H1 (cell line): ENCODE results near the gene CS. TPM values are rescaled to one million over a fixed set of nuclear protein-coding genes. Genes with fewer than 3 reads are reported as not detected.

Experiments used
- CTCF ChIA-PET: fragments of 300-600 bp; sonication (Branson Sonifier 250); formaldehyde crosslinking; loops from one replicate; lab custom pipeline; 2021; ENCODE audit not compliant: partially characterized antibody; lab: Charles Lee
- POLR2A ChIA-PET: fragments of 300-600 bp; sonication (Branson Sonifier 250); formaldehyde crosslinking; loops from one replicate; lab custom pipeline; 2021; ENCODE audit warnings: inconsistent platforms; ENCODE audit not compliant: partially characterized antibody; lab: Charles Lee
- DNase-seq, 2 experiments: peaks; one replicate each; pipeline versions ENCODE4 v3.0.0 to v3.0.0-alpha.2; 2010 to 2022; ENCODE audit warnings: low spot score in 2 of 2, low read depth in 1 of 2, mixed read lengths in 1 of 2
- FAIRE-seq: peaks from 2 replicates; lab custom pipeline; 2011; peaks lifted over from hg19 to GRCh38; lab: Jason Lieb, UNC
- H2AFZ ChIP-seq: 2 replicates; pipeline ENCODE4 v1.8.1; 2012; ENCODE audit warnings: low read length, inconsistent platforms
- H2AK5ac ChIP-seq: 2 replicates; pipeline ENCODE4 v1.6.1; 2013; ENCODE audit warnings: low read depth, low read length
- H2BK120ac ChIP-seq: replicated peaks from 2 replicates; pipeline ENCODE3; 2013; ENCODE audit warnings: low read depth, low read length, inconsistent platforms
- H2BK12ac ChIP-seq: 2 replicates; pipeline ENCODE4 v1.6.1; 2013; ENCODE audit warnings: low read depth, low read length
- H2BK15ac ChIP-seq: 2 replicates; pipeline ENCODE4 v1.6.1; 2013; ENCODE audit warnings: low read length
- H2BK20ac ChIP-seq: 2 replicates; pipeline ENCODE4 v1.6.1; 2013; ENCODE audit warnings: low read length
- H2BK5ac ChIP-seq: 2 replicates; pipeline ENCODE4 v1.6.1; 2013; ENCODE audit warnings: low read depth, low read length
- H3K14ac ChIP-seq: 2 replicates; pipeline ENCODE4 v1.6.1; 2013; ENCODE audit warnings: inconsistent platforms; ENCODE audit not compliant: insufficient read length
- H3K18ac ChIP-seq: 2 replicates; pipeline ENCODE4 v1.6.1; 2013; ENCODE audit warnings: low read length; ENCODE audit errors: extremely low read depth
- H3K23ac ChIP-seq: 2 replicates; pipeline ENCODE4 v1.6.1; 2013; ENCODE audit warnings: inconsistent platforms; ENCODE audit not compliant: insufficient read length
- H3K23me2 ChIP-seq: 2 replicates; pipeline ENCODE4 v1.6.1; 2013; ENCODE audit warnings: low read depth, low read length
- H3K27ac ChIP-seq: 2 replicates; pipeline ENCODE4 v1.6.1; 2011; ENCODE audit warnings: low read depth, low read length, inconsistent platforms
- H3K27me3 ChIP-seq, 4 experiments: replicated peaks in 1 of 4; 1 replicate in 1 of 4; 2 replicates in 3 of 4; pipeline versions ENCODE4 v1.6.1 to v1.8.1; 2011 to 2013; ENCODE audit warnings: low read length in 3 of 4, mild to moderate bottlenecking in 3 of 4, inconsistent platforms in 2 of 4, mixed read lengths in 2 of 4, moderate library complexity in 1 of 4; ENCODE audit not compliant: control insufficient read depth in 3 of 4, insufficient read depth in 3 of 4; ENCODE audit errors: extremely low read depth in 1 of 4
- H3K36me3 ChIP-seq, 4 experiments: 2 replicates each; pipeline versions ENCODE4 v1.6.1 to v1.8.1; 2011 to 2013; ENCODE audit warnings: mild to moderate bottlenecking in 4 of 4, low read length in 3 of 4, moderate library complexity in 2 of 4, control low read depth in 1 of 4, inconsistent platforms in 1 of 4; ENCODE audit not compliant: insufficient read depth in 4 of 4, control insufficient read depth in 2 of 4
- H3K4ac ChIP-seq: replicated peaks from 2 replicates; pipeline ENCODE3; 2013; ENCODE audit warnings: low read length, low read depth, mixed read lengths, inconsistent platforms; ENCODE audit not compliant: insufficient read length
- H3K4me1 ChIP-seq, 4 experiments: replicated peaks in 1 of 4; 1 replicate in 1 of 4; 2 replicates in 3 of 4; pipeline versions ENCODE4 v1.6.1 to v1.8.1; 2011 to 2013; ENCODE audit warnings: low read length in 3 of 4, inconsistent platforms in 2 of 4, mixed read lengths in 1 of 4; ENCODE audit not compliant: insufficient read depth in 4 of 4, control insufficient read depth in 3 of 4
- H3K4me2 ChIP-seq, 2 experiments: 2 replicates each; pipeline versions ENCODE4 v1.6.1 to v1.8.1; 2011 to 2013; ENCODE audit warnings: low read depth in 2 of 2, low read length in 2 of 2, control low read depth in 1 of 2, inconsistent platforms in 1 of 2, mild to moderate bottlenecking in 1 of 2; ENCODE audit not compliant: insufficient read depth in 1 of 2
- H3K4me3 ChIP-seq, 4 experiments: fragments of 200-600, 300-600 bp in 1 of 4; sonication (generic), shearing (Covaris generic), sonication (Bioruptor Twin) in 1 of 4; 2 replicates each; pipeline versions ENCODE4 v1.5.1 to v1.8.1; 2011 to 2016; ENCODE audit warnings: low read length in 4 of 4, low read depth in 3 of 4, control low read depth in 2 of 4, inconsistent platforms in 2 of 4, mild to moderate bottlenecking in 2 of 4, mixed read lengths in 1 of 4, moderate library complexity in 1 of 4; ENCODE audit not compliant: insufficient read depth in 2 of 4; ENCODE audit errors: extremely low read depth in 1 of 4
- H3K56ac ChIP-seq: replicated peaks from 2 replicates; pipeline ENCODE3; 2013; ENCODE audit warnings: low read depth, mild to moderate bottlenecking, mixed read lengths, low read length, inconsistent platforms; ENCODE audit not compliant: insufficient read length
- H3K79me1 ChIP-seq: 2 replicates; pipeline ENCODE4 v1.6.1; 2013; ENCODE audit warnings: low read depth, low read length, control low read depth
- H3K79me2 ChIP-seq, 2 experiments: 2 replicates each; pipeline versions ENCODE4 v1.6.1 to v1.8.1; 2012 to 2013; ENCODE audit warnings: low read length in 2 of 2, mild to moderate bottlenecking in 2 of 2, inconsistent platforms in 1 of 2; ENCODE audit not compliant: insufficient read depth in 2 of 2, control insufficient read depth in 1 of 2
- H3K9ac ChIP-seq, 4 experiments: replicated peaks in 1 of 4; 1 replicate in 1 of 4; 2 replicates in 3 of 4; pipeline versions ENCODE4 v1.6.1 to v1.8.1; 2011 to 2013; ENCODE audit warnings: low read depth in 3 of 4, low read length in 3 of 4, control low read depth in 2 of 4, mild to moderate bottlenecking in 2 of 4, moderate library complexity in 2 of 4, inconsistent platforms in 1 of 4; ENCODE audit errors: extremely low read depth in 1 of 4
- H3K9me3 ChIP-seq, 2 experiments: 2 replicates each; pipeline versions ENCODE4 v1.6.1 to v1.8.1; 2012 to 2013; ENCODE audit warnings: mild to moderate bottlenecking in 2 of 2, moderate library complexity in 2 of 2, control low read depth in 1 of 2, inconsistent platforms in 1 of 2, low read depth in 1 of 2, low read length in 1 of 2, mixed read lengths in 1 of 2; ENCODE audit not compliant: insufficient read depth in 2 of 2
- H4K20me1 ChIP-seq, 2 experiments: replicated peaks in 1 of 2; 2 replicates each; pipeline versions ENCODE3 to v1.8.1; 2011 to 2013; ENCODE audit warnings: inconsistent platforms in 2 of 2, low read length in 2 of 2, mild to moderate bottlenecking in 1 of 2; ENCODE audit not compliant: insufficient read depth in 2 of 2, control insufficient read depth in 1 of 2
- H4K5ac ChIP-seq: 2 replicates; pipeline ENCODE4 v1.6.1; 2013; ENCODE audit warnings: low read length, low read depth, mixed read lengths, inconsistent platforms; ENCODE audit not compliant: insufficient read length
- H4K8ac ChIP-seq: 2 replicates; pipeline ENCODE4 v1.8.0; 2013; ENCODE audit warnings: mild to moderate bottlenecking, moderate library complexity, low read length, inconsistent platforms; ENCODE audit not compliant: insufficient read depth; ENCODE audit errors: extremely low read depth
- H4K91ac ChIP-seq: replicated peaks from 2 replicates; pipeline ENCODE3; 2013; ENCODE audit warnings: low read length, mixed read lengths, inconsistent platforms; ENCODE audit not compliant: insufficient read length
- BACH1 ChIP-seq: IDR thresholded peaks from 2 replicates; pipeline ENCODE4 v1.6.1; 2012; ENCODE audit warnings: low read length, improper control_type of control experiment
- CEBPB ChIP-seq: IDR thresholded peaks from 2 replicates; pipeline ENCODE4 v1.6.1; 2012; ENCODE audit warnings: low read depth, low read length
- FOSL1 ChIP-seq: IDR thresholded peaks from 2 replicates; pipeline ENCODE4 v1.6.1; 2011; ENCODE audit warnings: mild to moderate bottlenecking, low read depth, low read length, moderate library complexity; ENCODE audit not compliant: insufficient read depth
- GABPA ChIP-seq: IDR thresholded peaks from 2 replicates; pipeline ENCODE4 v1.6.1; 2011; ENCODE audit warnings: mild to moderate bottlenecking, low read length, moderate library complexity, borderline replicate concordance; ENCODE audit not compliant: insufficient read depth
- GTF2F1 ChIP-seq: IDR thresholded peaks from 2 replicates; pipeline ENCODE4 v1.6.1; 2012; ENCODE audit warnings: low read depth, low read length, improper control_type of control experiment, borderline replicate concordance
- KDM4A ChIP-seq: IDR thresholded peaks from one replicate; pipeline ENCODE4 v1.7.1; 2012; ENCODE audit warnings: low read depth, mild to moderate bottlenecking, moderate library complexity, low read length, inconsistent platforms; ENCODE audit not compliant: severe bottlenecking
- NANOG ChIP-seq: IDR thresholded peaks from 2 replicates; pipeline ENCODE4 v1.6.1; 2011; ENCODE audit warnings: low read length, low read depth, mild to moderate bottlenecking, inconsistent platforms; ENCODE audit not compliant: insufficient read depth, poor library complexity, severe bottlenecking
- PHF8 ChIP-seq: fragments of 200-600 bp; sonication (generic); conservative IDR thresholded peaks from 2 replicates; pipeline ENCODE4 v1.7.1; 2012; ENCODE audit warnings: low read depth, mild to moderate bottlenecking, inconsistent platforms, low read length, moderate library complexity
- SRF ChIP-seq: IDR thresholded peaks from 2 replicates; pipeline ENCODE4 v1.6.1; 2011; ENCODE audit warnings: mild to moderate bottlenecking, low read depth, low read length, moderate library complexity
- TEAD4 ChIP-seq: IDR thresholded peaks from 2 replicates; pipeline ENCODE4 v1.6.1; 2012; ENCODE audit warnings: low read depth, low read length, inconsistent platforms, mixed read lengths
- ZNF274 ChIP-seq: IDR thresholded peaks from 2 replicates; pipeline ENCODE4 v1.7.0; 2012; ENCODE audit warnings: low read length, borderline replicate concordance; ENCODE audit errors: extremely low read depth
- WGBS, 2 experiments: shearing (Covaris generic) in 1 of 2; methylation state at CpG; one replicate each; pipeline versions ENCODE4 v1.1.6 to v1.1.7; 2013 to 2015; ENCODE audit warnings: low lambda C conversion rate in 2 of 2, mixed read lengths in 2 of 2, inconsistent platforms in 1 of 2, low coverage in 1 of 2, missing lambda C conversion rate in 1 of 2; ENCODE audit not compliant: insufficient replicate concordance in 2 of 2, insufficient coverage in 1 of 2, insufficient read length in 1 of 2; ENCODE audit errors: extremely low coverage in 1 of 2, missing lambda C conversion rate in 1 of 2; 5-methylcytosine and 5-hydroxymethylcytosine counted together
- polyA plus RNA-seq, 7 experiments: library from polyadenylated mRNA; depleted of rRNA in 3 of 7; stranded (reverse) in 5 of 7; unstranded in 2 of 7; fragments of >200 nt in 5 of 7; fragments of 200-250 nt in 2 of 7; gene quantifications; 1 replicate in 5 of 7; 2 replicates in 1 of 7; 4 replicates in 1 of 7; pipeline versions ENCODE4 v1.2.1 to v1.2.3, GENCODE V29; 2011 to 2013; ENCODE audit warnings: missing spikeins in 2 of 7, mixed read lengths in 2 of 7
- total RNA-seq: library from RNA; stranded (reverse); fragmentation: NEBNext Ultra II Directional; extraction: Animal tissue kit (Norgen Biotek cat#: 25700); gene quantifications from 2 replicates; pipeline ENCODE4 v1.2.1, GENCODE V29; 2021
- TF ChIP-seq, protein P1 (sequence below): IDR thresholded peaks from 2 replicates; pipeline ENCODE4 v1.6.1; 2011; ENCODE audit warnings: low read length, improper control_type of control experiment

Gene CS
- total and polyA plus RNA-seq, 2 of the 8 experiments (the other 6 are each of a cell fraction or from before 2014, with no cell fraction given): 96.6 to 238 TPM

DNA sequence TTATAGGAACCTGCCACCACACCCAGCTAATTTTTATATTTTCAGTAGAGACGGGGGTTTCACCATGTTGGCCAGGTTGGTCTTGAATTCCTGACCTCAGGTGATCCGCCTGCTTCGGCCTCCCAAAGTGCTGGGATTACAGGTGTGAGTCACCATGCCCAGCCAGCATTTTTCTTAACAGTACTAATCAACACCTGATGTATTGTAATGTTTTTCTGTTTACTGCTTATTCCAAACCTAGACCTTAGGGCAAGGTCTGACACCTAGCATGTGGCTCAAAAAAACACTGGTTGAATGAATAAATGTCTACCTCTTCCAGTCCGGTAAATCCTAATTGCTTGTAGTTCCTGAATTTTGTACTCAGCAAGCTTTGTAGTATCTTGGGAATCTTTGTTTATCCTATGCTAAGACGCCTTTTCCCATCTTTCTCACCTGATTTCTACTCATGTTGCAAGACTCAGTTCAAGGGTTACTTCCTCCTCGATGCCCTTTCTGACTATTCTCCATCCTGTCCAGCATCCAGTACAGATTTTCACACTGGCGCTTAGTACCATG is 30.9 kb upstream of the CS start:
- ChIA-PET CTCF (interaction anchor here (0.6 to 7.2 kb wide), 5 partner anchors 14 to 1218 kb away, joined by 3 to 38 read pairs (median 3); partner anchors contain the start of genes CNPY2 and RNF41), POLR2A (interaction anchor here (0.9 to 1.1 kb wide), 2 partner anchors 9 to 15 kb away, joined by 3 read pairs; partner anchors contain the start of gene CNPY2)
- no peak overlapping the region for H3K14ac ChIP-seq
- no peaks in the 10 kb centered on the region for H3K79me1 ChIP-seq
- no peak overlapping the region for H3K18ac ChIP-seq
- peaks cover 7% of the 10 kb centered on the region; the same call in 1 of the 2 replicates for H3K23me2 ChIP-seq
- H3K4me1 ChIP-seq: peaks cover 0 to 10% (median 5%) of the 10 kb centered on the region in 4 experiments; a peak in 6 of 7 replicates
- no peak overlapping the region for H2AK5ac ChIP-seq
- no peak overlapping the region for H2BK12ac ChIP-seq
- H2BK20ac ChIP-seq: no peak overlapping the region
- no peaks in the 10 kb centered on the region for H3K79me2 ChIP-seq
- no peaks in the 10 kb centered on the region for H4K20me1 ChIP-seq
- 85% methylated on average over 7 of the region's 7 CpGs; no CpG with 5 or more reads in 1 of the 2 experiments for WGBS, 2 experiments
- peaks cover 0 to 2% (median 0%) of the 10 kb centered on the region in 4 experiments; a peak in 1 of 8 replicates for H3K36me3 ChIP-seq
- no peak overlapping the region for H4K5ac ChIP-seq
- no peak overlapping the region for H2BK15ac ChIP-seq
- no peak overlapping the region for H2BK5ac ChIP-seq
- H2AFZ ChIP-seq: no peak overlapping the region
- FAIRE-seq: no peak
- H4K91ac ChIP-seq: no peak overlapping the region
- no peak overlapping the region for H3K4ac ChIP-seq
- H3K4me2 ChIP-seq: no peak overlapping the region
- no peak overlapping the region for H3K9ac ChIP-seq
- H2BK120ac ChIP-seq: no peak overlapping the region
- no peak overlapping the region for H3K23ac ChIP-seq
- H3K27ac ChIP-seq: no peak overlapping the region
- H3K4me3 ChIP-seq: no peak overlapping the region
- H3K9me3 ChIP-seq: no peaks in the 10 kb centered on the region
- no peaks in the 10 kb centered on the region for H3K27me3 ChIP-seq
- H4K8ac ChIP-seq: no peak overlapping the region
- no peak overlapping the region for H3K56ac ChIP-seq
- DNase-seq: no peak
- TF ChIP-seq CEBPB: no peak
- TF ChIP-seq, protein P1, sequence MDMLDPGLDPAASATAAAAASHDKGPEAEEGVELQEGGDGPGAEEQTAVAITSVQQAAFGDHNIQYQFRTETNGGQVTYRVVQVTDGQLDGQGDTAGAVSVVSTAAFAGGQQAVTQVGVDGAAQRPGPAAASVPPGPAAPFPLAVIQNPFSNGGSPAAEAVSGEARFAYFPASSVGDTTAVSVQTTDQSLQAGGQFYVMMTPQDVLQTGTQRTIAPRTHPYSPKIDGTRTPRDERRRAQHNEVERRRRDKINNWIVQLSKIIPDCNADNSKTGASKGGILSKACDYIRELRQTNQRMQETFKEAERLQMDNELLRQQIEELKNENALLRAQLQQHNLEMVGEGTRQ: no peak
- no peak for TF ChIP-seq PHF8
- no peak for TF ChIP-seq BACH1
- no peak for TF ChIP-seq SRF
- TF ChIP-seq FOSL1: no peak
- no peak for TF ChIP-seq GTF2F1
- TF ChIP-seq KDM4A: no peak
- TF ChIP-seq GABPA: no peak
- no peak for TF ChIP-seq ZNF274
- no peak for TF ChIP-seq TEAD4
- no peak for TF ChIP-seq NANOG
